PC-3 (cell line): ENCODE measurements around the gene IL11. TPM values are rescaled to one million over a fixed set of nuclear protein-coding genes. Genes with fewer than 3 reads are reported as not detected.

ENCODE experiments used
- ATAC-seq: fragments of 200-7000 bp; cut with Tn5 transposase; 2 replicates; pipeline ENCODE4 v1.9.1; 2020; ENCODE audit warnings: mild to moderate bottlenecking, moderate library complexity
- BruUV-seq: library from RNA; stranded (reverse); fragments of 400-500 nt; replicated peaks from 2 replicates; lab custom pipeline; 2021; lab: Mats Ljungman, UMichigan
- CTCF ChIA-PET: fragments of 300-600 bp; sonication (Branson Sonifier 250); formaldehyde crosslinking; loops from one replicate; lab custom pipeline; 2022; ENCODE audit warnings: antibody characterized with exemption; lab: Charles Lee
- POLR2A ChIA-PET: fragments of 300-600 bp; sonication (Branson Sonifier 250); formaldehyde crosslinking; loops from one replicate; lab custom pipeline; 2022; ENCODE audit warnings: antibody characterized with exemption; ENCODE audit not compliant: unreplicated experiment; lab: Charles Lee
- DNase-seq: peaks from one replicate; pipeline ENCODE4 v3.0.0-alpha.2; 2015
- H2AFZ ChIP-seq: fragments of 300-600 bp; sonication (generic); 2 replicates; pipeline ENCODE4 v1.6.0; 2016; ENCODE audit warnings: antibody characterized with exemption, low read length
- H3F3A ChIP-seq: fragments of 300-600 bp; sonication (generic); one replicate; pipeline ENCODE4 v1.6.0; 2017; ENCODE audit warnings: antibody characterized with exemption, low read length, control low read depth, mild to moderate bottlenecking; ENCODE audit not compliant: unreplicated experiment
- H3K27ac ChIP-seq: fragments of 300-600 bp; sonication (generic); 2 replicates; pipeline ENCODE4 v1.5.1; 2016; ENCODE audit warnings: mild to moderate bottlenecking, low read length
- H3K27me3 ChIP-seq: fragments of 300-600 bp; sonication (generic); 2 replicates; pipeline ENCODE4 v1.6.1; 2016; ENCODE audit warnings: low read length, mixed read lengths
- H3K36me3 ChIP-seq: fragments of 300-600 bp; sonication (generic); 2 replicates; pipeline ENCODE4 v1.6.1; 2016; ENCODE audit warnings: low read depth, mixed run types, low read length, mixed read lengths
- H3K4me1 ChIP-seq: fragments of 300-600 bp; sonication (generic); 2 replicates; pipeline ENCODE4 v1.5.1; 2016; ENCODE audit warnings: low read length; ENCODE audit not compliant: insufficient read depth
- H3K4me2 ChIP-seq: fragments of 300-600 bp; sonication (generic); 2 replicates; pipeline ENCODE4 v1.6.0; 2016; ENCODE audit warnings: low read length
- H3K4me3 ChIP-seq: fragments of 300-600 bp; sonication (generic); 2 replicates; pipeline ENCODE4 v1.5.1; 2016; ENCODE audit warnings: mild to moderate bottlenecking, low read length, mixed read lengths
- H3K79me2 ChIP-seq: fragments of 300-600 bp; sonication (generic); 2 replicates; pipeline ENCODE4 v1.6.1; 2017; ENCODE audit warnings: low read length, mixed read lengths
- H3K9ac ChIP-seq: fragments of 300-600 bp; sonication (generic); 2 replicates; pipeline ENCODE4 v1.6.0; 2016; ENCODE audit warnings: mild to moderate bottlenecking, low read length
- H3K9me2 ChIP-seq: fragments of 300-600 bp; sonication (generic); replicated peaks from 2 replicates; pipeline ENCODE4 v1.6.1; 2016; ENCODE audit warnings: mixed run types, low read length, mixed read lengths
- H3K9me3 ChIP-seq: fragments of 300-600 bp; sonication (generic); 2 replicates; pipeline ENCODE4 v1.6.1; 2016; ENCODE audit warnings: low read length, mixed read lengths
- H4K20me1 ChIP-seq: fragments of 300-600 bp; sonication (generic); 2 replicates; pipeline ENCODE4 v1.6.1; 2016; ENCODE audit warnings: low read length, mixed read lengths
- CTCF ChIP-seq: fragments of 300-600 bp; sonication (generic); conservative IDR thresholded peaks from 2 replicates; pipeline ENCODE4 v1.5.1; 2017; ENCODE audit warnings: antibody characterized with exemption, low read depth, mild to moderate bottlenecking, low read length
- EZH2 ChIP-seq: fragments of 300-600 bp; sonication (generic); IDR thresholded peaks from one replicate; pipeline ENCODE4 v1.6.1; 2017; ENCODE audit warnings: antibody characterized with exemption, mild to moderate bottlenecking, low read length; ENCODE audit not compliant: unreplicated experiment
- EZH2phosphoT487 ChIP-seq: fragments of 300-600 bp; sonication (generic); IDR thresholded peaks from 2 replicates; pipeline ENCODE4 v1.6.1; 2018; ENCODE audit warnings: mild to moderate bottlenecking, antibody characterized with exemption, low read length, borderline replicate concordance
- intact Hi-C: fragments of 100-400 bp; cut with micrococcal nuclease; formaldehyde crosslinking; loops from 2 replicates; pipeline ENCODE4 v1.9.0; 2023
- total RNA-seq: library from RNA; depleted of rRNA; stranded (reverse); fragments of >200 nt; gene quantifications from 2 replicates; pipeline ENCODE4 v1.2.3, GENCODE V29; 2014

The IL11 gene
- total RNA-seq, 1 experiment from 2014 or later, result 7.5 TPM

DNA sequence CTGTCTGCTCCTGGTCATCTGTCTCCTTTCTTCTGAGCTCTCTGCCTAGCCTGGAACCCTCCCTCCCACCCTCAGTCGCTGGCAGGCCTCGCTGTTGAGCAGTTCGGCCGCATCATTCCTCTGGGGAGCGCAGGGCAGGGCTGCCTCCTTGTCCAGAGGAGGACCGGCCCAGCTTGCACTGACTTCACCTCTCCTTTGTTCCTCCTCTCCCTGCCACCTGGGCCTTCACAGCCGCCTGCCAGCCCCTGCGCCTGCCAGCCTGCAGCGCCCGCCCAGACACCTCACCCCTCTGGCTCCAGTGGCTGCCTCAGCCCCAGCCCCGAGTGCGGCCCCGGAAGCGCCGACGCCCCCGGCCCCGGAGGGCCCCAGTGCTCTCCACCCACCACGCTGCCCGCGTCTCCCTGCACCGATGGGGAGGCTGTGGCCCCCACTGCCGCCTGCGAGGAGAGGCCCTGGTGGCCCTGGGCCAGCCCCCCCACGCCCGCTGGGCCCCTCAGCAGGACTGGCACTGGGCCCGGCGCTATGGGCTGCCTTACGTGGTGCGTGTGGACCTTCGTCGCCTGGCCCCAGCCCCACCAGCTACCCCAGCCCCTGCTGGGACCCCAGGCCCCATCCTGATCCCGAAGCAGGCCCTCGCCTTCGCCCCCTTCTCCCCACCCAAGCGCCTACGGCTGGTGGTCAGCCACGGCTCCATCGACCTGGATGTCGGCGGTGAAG lies 23.4 kb downstream of the IL11 start:
- H3K27ac ChIP-seq, result no peak overlapping the region
- no peak for ATAC-seq
- H3K4me1 ChIP-seq, result peaks cover 21% of the 10 kb centered on the region
- no peaks in the 10 kb centered on the region for H3K79me2 ChIP-seq
- DNase-seq, result no peak
- intact Hi-C loops, result no loop called here
- H3K27me3 ChIP-seq, result no peaks in the 10 kb centered on the region
- no peaks in the 10 kb centered on the region; the same call in 1 of the 2 replicates for H3K36me3 ChIP-seq
- H3F3A ChIP-seq, result no peaks in the 10 kb centered on the region
- H3K4me3 ChIP-seq, result no peak overlapping the region
- H2AFZ ChIP-seq, result no peak overlapping the region
- no TSS peak for BruUV-seq
- ChIA-PET CTCF (no interaction called here), POLR2A (no interaction called here)
- H3K4me2 ChIP-seq, result no peak overlapping the region
- TF ChIP-seq CTCF, result no peak
- TF ChIP-seq EZH2phosphoT487, result no peak
- no peak for TF ChIP-seq EZH2
- no peaks in the 10 kb centered on the region for H3K9me3 ChIP-seq
- no peaks in the 10 kb centered on the region for H3K9me2 ChIP-seq
- no peak overlapping the region for H3K9ac ChIP-seq
- H4K20me1 ChIP-seq, result no peaks in the 10 kb centered on the region

DNA sequence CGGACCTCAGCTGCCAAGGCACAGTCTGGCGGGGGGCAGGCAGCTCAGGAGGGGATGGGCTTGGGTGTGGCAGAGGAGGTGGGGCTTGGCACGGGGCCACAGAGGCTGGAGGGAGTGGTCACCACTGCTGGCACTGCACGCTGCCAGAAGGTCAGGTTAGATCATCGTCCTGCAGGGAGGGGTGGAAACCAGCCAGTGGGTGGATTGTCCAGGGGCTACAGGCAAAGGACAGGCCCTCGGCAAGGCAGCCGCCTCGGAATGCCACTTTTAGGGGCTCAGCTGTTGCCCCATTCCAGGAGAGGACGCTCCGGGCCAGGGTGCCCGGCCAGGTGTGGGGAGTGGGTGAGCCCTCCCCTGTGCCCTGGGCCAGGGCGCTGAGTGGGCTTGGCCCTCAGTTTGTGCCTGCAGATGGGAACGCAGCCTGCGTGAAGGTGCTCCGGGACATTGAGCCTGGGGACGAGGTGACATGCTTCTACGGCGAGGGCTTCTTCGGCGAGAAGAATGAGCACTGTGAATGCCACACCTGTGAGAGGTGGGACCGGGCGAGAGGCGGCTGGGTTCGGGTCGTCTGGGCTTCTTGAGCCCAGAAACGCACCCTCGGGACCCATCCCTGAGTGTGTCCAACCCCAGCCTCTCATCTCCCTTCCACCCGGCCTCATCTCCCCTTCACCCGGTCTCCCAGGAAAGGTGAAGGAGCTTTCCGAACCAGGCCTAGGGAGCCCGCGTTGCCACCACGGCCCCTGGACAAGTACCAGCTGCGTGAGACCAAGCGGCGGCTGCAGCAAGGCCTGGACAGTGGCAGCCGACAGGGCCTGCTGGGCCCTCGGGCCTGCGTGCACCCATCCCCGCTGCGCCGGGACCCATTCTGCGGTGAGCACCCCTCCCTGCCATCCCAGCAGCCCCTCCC lies 24.2 kb downstream of the IL11 start:
- Histone ChIP-seq H2AFZ (no peak overlapping the region), H3K9ac (no peak overlapping the region), H3K4me3 (no peak overlapping the region), H3K27ac (no peak overlapping the region), H3K79me2 (no peaks in the 10 kb centered on the region), H3K9me3 (no peaks in the 10 kb centered on the region), H3K9me2 (no peaks in the 10 kb centered on the region), H3K4me1 (peaks cover 13% of the 10 kb centered on the region), H3K27me3 (no peaks in the 10 kb centered on the region), H3K36me3 (no peaks in the 10 kb centered on the region; the same call in 1 of the 2 replicates), H3K4me2 (no peak overlapping the region), H4K20me1 (no peaks in the 10 kb centered on the region), H3F3A (no peaks in the 10 kb centered on the region)
- CTCF ChIA-PET, result no interaction called here
- POLR2A ChIA-PET, result no interaction called here
- no peak for DNase-seq
- peak; percentile 15; the same call in 1 of the 2 replicates for ATAC-seq
- TF ChIP-seq EZH2phosphoT487 (no peak), CTCF (no peak), EZH2 (no peak)
- no TSS peak for BruUV-seq
- intact Hi-C loops, result no loop called here
